Fibroblast of skin of scalp (primary cell): Measurements from ENCODE around the gene MRFAP1L1.
A peak's percentile ranks its signal among the peaks of the same experiment; 100 is the strongest.

Experiments
- DNase-seq: peaks from one replicate; pipeline ENCODE4 v3.0.0-alpha.2; 2013

MRFAP1L1 gene

GRCh38 chr4:6658597-6659075, 51.0 kb downstream of the MRFAP1L1 start:
- peak; percentile 38 for DNase-seq

- DNase-seq = no peak
Measured at GRCh38 chr4:6658209-6658595, 51.5 kb downstream of the MRFAP1L1 start.
